Cardiac fibroblast (primary cell): ENCODE measurements around the gene SEL1L3.
A peak's percentile ranks its signal among the peaks of the same experiment; 100 is the strongest.

Experiments
- DNase-seq, 2 donors: peaks; one replicate each; pipeline versions ENCODE4 v3.0.0 to v3.0.0-alpha.2; 2010; ENCODE audit warnings: low read depth in 2 of 2
- H3K4me3 ChIP-seq, 2 donors: replicated peaks in 1 of 2; 1 replicate in 1 of 2; 2 replicates in 1 of 2; pipeline ENCODE4 v1.5.1; 2011; ENCODE audit warnings: low read depth in 2 of 2, low read length in 2 of 2, mild to moderate bottlenecking in 2 of 2, moderate library complexity in 1 of 2
- CTCF ChIP-seq: IDR thresholded peaks from one replicate; pipeline ENCODE4 v1.5.1; 2011; ENCODE audit warnings: low read depth, mild to moderate bottlenecking, low read length, inconsistent platforms

The SEL1L3 gene

GRCh38 chr4:25797136-25797535, 65.7 kb downstream of the SEL1L3 start:
- DNase-seq, result no peak
- TF ChIP-seq CTCF, result no peak
- H3K4me3 ChIP-seq, result no peak overlapping the region

- DNase-seq, result peak; percentile 59 to 83
- TF ChIP-seq CTCF, result peak; percentile 23
- H3K4me3 ChIP-seq, result no peak overlapping the region
Observed at GRCh38 chr4:25795566-25796454, 67.0 kb downstream of the SEL1L3 start.

- no peak overlapping the region for H3K4me3 ChIP-seq
- no peak for DNase-seq
- TF ChIP-seq CTCF, result no peak
Observed at GRCh38 chr4:25795091-25795490, 67.7 kb downstream of the SEL1L3 start.

GRCh38 chr4:25792876-25793275, 69.9 kb downstream of the SEL1L3 start:
- no peak overlapping the region for H3K4me3 ChIP-seq
- no peak for TF ChIP-seq CTCF
- DNase-seq, result no peak

GRCh38 chr4:25792200-25792791, 70.5 kb downstream of the SEL1L3 start:
- DNase-seq, result peak in 1 of 2 donors; percentile 21
- TF ChIP-seq CTCF, result peak; percentile 28
- H3K4me3 ChIP-seq, result no peak overlapping the region

- no peak for DNase-seq
- no peak overlapping the region for H3K4me3 ChIP-seq
- no peak for TF ChIP-seq CTCF
Observed at GRCh38 chr4:25790024-25790423, 72.8 kb downstream of the SEL1L3 start.
